ENCODE data around the gene TNIP3.

TNIP3 gene

DNA sequence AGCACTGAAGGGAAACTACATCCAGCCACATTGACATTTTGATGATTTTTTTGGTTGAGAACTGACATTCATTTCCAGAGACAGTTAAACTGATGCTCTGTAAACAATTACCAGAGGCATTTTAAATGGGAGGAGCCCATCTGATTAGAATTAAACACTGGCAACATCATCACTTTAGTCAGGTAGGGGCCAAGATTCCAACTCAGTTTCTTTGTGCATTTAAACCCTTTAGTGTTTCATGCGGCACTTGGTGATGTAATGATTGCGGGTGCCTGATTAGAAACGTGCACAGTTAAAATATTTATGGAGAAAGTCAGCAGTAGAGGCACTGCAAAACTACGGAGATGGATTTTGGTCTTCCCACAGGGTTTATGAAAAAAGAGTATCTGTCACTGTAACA, 16.1 kb downstream of the TNIP3 start:
- DNase-seq (ENCODE audit: low read depth), result peak; percentile 87
- no peak overlapping the region for H3K4me3 ChIP-seq (ENCODE audit: low read length)
- TF ChIP-seq, protein P1, sequence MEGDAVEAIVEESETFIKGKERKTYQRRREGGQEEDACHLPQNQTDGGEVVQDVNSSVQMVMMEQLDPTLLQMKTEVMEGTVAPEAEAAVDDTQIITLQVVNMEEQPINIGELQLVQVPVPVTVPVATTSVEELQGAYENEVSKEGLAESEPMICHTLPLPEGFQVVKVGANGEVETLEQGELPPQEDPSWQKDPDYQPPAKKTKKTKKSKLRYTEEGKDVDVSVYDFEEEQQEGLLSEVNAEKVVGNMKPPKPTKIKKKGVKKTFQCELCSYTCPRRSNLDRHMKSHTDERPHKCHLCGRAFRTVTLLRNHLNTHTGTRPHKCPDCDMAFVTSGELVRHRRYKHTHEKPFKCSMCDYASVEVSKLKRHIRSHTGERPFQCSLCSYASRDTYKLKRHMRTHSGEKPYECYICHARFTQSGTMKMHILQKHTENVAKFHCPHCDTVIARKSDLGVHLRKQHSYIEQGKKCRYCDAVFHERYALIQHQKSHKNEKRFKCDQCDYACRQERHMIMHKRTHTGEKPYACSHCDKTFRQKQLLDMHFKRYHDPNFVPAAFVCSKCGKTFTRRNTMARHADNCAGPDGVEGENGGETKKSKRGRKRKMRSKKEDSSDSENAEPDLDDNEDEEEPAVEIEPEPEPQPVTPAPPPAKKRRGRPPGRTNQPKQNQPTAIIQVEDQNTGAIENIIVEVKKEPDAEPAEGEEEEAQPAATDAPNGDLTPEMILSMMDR (conservative IDR thresholded peaks at IDR 0.05; ENCODE audit: low read length), result no peak

DNA sequence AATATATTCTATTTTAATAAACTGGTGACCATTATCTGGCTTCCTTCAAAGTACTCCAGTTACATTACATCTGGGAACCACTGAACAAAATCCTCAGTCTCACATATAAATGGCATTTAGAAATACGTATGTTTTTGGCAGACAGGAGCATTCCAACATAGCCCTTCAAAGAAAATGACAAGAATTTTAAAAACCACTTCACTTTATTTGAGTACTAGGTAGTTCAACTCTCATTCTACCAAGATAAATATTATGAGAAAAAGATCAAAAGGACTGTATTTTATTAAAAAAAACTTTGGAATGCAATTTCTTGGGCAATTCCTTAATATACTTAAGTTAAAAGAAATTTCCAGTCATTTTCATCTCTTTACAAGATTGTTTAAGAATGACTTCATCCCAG, 17.6 kb downstream of the TNIP3 start:
- TF ChIP-seq, protein P1 (conservative IDR thresholded peaks at IDR 0.05; ENCODE audit: low read length), result no peak
- no peak overlapping the region for H3K4me3 ChIP-seq (ENCODE audit: low read length)
- peak; percentile 31 for DNase-seq (ENCODE audit: low read depth)

DNA sequence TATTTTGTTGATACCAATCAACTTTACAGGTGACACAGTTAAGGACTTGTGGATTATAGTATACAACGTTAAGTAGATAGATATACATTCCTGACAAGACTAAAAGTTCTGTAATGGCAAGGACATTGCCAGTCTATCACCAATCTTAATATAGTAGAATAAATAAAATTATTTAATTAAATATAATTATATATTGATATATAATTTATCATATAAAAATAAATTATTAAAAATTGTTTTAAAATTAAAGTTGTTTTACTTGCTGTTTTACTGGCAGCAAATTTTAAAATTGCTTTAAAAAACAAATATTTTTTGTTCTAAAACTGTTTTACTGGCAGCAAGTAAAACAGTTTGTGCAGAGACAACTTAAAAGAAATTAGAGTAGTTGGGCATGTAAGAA, 18.7 kb downstream of the TNIP3 start:
- TF ChIP-seq, protein P1 (conservative IDR thresholded peaks at IDR 0.05; ENCODE audit: low read length), result no peak
- H3K4me3 ChIP-seq (ENCODE audit: low read length), result no peak overlapping the region
- DNase-seq (ENCODE audit: low read depth), result no peak

DNA sequence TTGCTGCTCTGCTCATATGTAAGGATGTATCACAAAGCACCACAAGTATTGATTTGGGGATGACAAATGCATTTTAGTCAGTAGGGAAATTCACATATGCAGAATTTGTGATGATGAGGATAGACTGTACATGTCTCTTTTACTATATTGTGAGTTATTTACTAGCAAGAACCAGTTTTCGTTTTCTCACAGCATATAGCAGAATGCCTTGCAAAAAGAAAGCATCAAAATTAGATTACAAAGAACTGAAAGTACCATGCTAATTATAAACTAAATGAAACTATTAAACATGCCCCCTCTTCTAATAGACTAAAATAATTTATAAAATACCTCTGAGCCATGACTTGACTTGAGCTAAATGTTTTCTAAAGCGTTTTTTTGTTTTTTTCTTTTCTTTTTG, 20.1 kb downstream of the TNIP3 start:
- TF ChIP-seq, protein P1 (conservative IDR thresholded peaks at IDR 0.05; ENCODE audit: low read length), result no peak
- no peak overlapping the region for H3K4me3 ChIP-seq (ENCODE audit: low read length)
- DNase-seq (ENCODE audit: low read depth), result no peak

DNA sequence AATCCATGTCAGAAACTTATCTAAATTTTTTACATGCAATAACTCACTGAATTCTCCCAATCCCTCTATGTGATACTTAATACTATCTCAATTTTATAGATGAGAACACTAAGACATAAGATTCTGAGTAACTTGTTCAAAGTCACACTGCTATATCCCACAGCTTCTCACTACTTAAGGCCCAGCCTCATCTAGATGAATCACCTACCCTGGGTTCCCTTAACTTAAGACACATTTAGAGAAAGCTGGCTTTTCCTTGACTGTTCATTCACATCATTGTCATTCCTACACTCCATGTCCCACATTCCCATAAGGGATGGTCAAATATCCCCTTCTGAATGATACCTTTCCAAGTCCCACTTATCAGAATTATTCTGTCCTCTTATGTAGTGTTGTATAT, 21.0 kb downstream of the TNIP3 start:
- TF ChIP-seq, protein P1 (conservative IDR thresholded peaks at IDR 0.05; ENCODE audit: low read length), result no peak
- peak; percentile 31 for DNase-seq (ENCODE audit: low read depth)
- H3K4me3 ChIP-seq (ENCODE audit: low read length), result no peak overlapping the region

DNA sequence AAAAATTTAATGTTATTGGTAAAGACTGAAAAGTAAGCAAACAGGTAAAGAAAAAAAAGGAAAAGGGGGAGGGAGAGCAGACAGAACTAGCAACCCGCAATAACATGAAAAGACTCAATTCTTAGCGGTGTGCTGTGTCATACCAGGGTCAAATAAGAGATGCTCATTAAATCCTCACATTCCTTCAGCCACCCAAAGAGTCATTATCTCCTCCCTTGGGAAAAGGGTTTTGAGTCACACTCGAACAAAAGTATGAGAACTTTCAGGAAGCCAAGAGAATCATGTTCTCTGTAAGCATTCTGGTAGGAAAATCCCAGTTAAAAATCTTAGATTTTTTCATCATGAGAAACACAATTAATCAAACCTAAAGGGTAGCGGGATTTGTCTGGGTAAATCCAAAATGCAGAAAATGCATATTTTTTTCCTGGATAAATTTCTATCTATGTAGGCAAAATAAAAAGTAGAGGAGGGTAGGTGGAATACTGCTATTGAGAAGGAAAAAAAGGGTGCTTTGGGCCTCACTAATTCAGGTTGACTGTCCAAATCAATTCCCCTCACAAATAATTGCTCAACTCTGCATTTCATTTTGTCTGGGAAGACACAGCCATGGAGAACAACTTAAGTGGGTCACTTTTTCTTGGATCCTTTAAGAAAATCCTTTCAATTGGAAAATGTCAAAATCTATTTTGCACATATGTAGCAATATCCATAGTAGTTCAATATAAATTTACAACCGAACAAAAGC, 23.2 kb downstream of the TNIP3 start:
- DNase-seq (ENCODE audit: low read depth), result peak; percentile 95
- no peak overlapping the region for H3K4me3 ChIP-seq (ENCODE audit: low read length)
- TF ChIP-seq, protein P1 (conservative IDR thresholded peaks at IDR 0.05; ENCODE audit: low read length), result no peak

DNA sequence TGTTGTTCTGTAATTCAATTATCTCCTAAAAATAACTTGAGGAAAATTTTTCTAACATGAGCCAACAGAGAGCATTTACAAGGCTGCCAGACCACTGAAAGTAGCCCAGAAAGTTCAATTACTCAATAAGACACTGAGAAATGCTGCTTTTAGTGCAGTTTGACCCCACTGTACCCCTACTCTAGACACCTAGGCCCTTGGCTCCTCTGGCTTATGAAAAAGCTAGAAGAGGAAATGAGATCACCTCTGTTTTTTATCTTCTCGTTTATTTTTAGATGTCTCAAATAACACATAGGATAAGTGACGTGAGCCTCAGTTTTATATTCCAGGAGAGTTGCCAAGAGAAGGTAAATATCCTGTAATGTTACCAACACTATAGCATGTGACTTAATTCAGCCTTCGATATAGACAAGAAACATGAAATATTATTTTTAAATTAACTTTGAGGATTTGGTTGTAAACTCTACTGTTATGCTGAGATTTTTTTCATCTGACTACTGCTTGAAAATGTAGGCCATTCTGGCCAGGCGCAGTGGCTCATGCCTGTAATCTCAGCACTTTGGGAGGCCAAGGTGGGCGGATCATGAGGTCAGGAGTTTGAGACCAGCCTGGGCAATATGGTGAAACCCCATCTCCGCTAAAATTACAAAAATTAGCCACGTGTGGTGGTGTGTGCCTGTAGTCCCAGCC, 24.4 kb downstream of the TNIP3 start:
- H3K4me3 ChIP-seq (ENCODE audit: low read length), result no peak overlapping the region
- TF ChIP-seq, protein P1 (conservative IDR thresholded peaks at IDR 0.05; ENCODE audit: low read length), result no peak
- peak; percentile 66 for DNase-seq (ENCODE audit: low read depth)
